Adrenal gland (tissue), 5 donors: ENCODE data around the gene COL6A1.

Experiments used
- CTCF ChIP-seq, 6 experiments: fragments of 450-650 bp in 4 of 6; fragments of 200-600 bp in 2 of 6; sonication (generic) in 1 of 6; IDR thresholded peaks; 1 replicate in 5 of 6; 2 replicates in 1 of 6; pipeline versions ENCODE4 v1.5.1 to v1.8.0; 2016 to 2021; ENCODE audit warnings: antibody characterized with exemption in 6 of 6, mild to moderate bottlenecking in 2 of 6, moderate library complexity in 1 of 6
- POLR2A ChIP-seq, 2 donors: fragments of 450-650 bp; IDR thresholded peaks; one replicate each; pipeline ENCODE4 v1.6.1; 2017; ENCODE audit warnings: antibody characterized with exemption in 2 of 2, mild to moderate bottlenecking in 2 of 2, moderate library complexity in 1 of 2
- donor health status: DM: no; HTN: no; CAD: no.

- TF ChIP-seq CTCF (IDR thresholded peaks at IDR 0.05) = no peak
- TF ChIP-seq POLR2A (IDR thresholded peaks at IDR 0.05) = no peak
These were observed 16.3 kb upstream of the COL6A1 start for GRCh38 chr21:45965084-45965809.
